ENCODE results near the gene U2SURP. TPM values are rescaled to one million over a fixed set of nuclear protein-coding genes. Genes with fewer than 3 reads are reported as not detected.

U2SURP gene
- 39.4 and 43.0 TPM in 2 replicates for total RNA-seq

DNA sequence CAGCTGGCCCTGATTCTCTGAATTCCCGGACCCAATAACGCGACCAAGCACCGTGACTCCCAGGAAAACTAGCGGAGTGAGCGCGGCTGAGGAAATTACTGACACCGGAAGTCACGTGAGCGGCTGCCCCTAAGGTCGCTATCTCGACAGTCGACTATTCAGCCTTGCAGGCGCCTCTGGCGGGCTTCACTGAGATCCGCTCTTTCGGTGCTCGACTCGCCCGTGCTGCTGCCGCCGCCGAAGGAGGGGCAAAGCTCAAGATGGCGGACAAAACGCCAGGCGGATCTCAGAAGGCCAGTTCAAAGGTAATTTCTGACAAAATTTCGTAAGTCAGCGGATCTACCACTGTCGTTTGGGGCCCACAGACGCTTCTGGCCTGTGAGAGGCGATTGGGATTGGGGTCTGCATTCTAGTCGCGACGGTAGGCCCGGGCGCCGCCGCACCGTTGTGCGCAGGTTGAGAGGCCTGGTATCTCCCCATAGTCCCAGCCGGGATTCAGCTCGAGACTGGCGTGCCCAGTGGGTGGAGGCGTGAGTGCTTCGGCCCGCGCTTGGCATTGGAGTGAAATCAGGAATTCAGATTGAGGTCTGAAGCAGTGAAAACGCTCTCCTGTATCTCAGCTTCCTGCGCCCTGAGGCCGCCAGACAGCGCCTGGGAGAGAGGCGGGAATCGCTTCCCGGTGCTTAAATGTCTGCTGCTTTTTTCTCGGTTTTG lies at the start of gene U2SURP:
Gene U2SURP (plus strand): TSS at position 202 of the 714 bp plus-strand sequence. CDS start 59 bp downstream, at position 261.

DNA sequence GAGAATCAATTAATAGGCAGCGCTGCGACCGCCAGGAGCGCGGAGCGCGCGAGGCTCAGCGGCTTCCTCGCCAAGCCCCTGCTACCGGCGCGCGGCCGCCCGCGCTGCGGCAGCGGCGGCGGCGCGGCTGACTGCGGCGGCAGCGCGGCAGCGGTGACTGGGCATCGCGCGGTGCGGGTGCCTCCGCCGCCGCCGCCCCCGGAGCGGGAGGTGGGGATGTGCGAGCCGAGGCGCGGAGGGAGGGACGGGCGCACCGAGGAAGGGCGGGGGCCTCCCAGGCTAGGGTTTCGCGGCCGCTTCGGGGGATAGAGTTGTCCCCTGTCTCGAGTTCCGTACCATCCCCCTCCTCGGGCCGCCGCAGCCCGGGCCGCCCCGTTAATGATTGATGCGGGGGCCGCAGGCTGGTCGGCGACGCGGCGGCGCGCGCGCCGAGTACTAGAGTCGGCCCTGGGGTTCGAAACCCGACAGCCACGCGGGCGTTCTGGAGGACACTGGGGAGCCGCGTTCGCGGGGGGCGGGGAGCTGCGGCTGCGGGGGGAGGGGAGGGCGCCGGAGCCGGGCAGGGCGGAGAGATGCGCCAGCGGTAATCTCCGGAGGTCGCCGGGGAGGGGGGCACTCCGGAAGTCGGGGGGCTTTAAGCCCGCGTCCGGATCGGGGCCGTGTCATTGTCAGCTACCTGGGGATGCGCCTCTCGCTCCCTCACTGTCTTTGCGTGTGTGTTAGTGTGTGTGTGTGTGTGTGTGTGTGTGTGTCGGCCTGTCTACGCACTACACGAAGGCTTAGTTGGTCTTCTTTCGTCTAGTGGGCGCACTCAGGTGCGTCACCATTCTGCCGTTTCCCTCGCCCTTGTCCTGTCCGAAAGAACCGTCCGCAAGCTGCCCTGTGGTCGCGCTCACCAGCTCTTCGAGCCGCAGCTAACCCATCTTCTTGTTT lies 37.6 kb upstream of the U2SURP start, which contains the start of gene PAQR9:
Gene PAQR9 (minus strand): TSS at position 159 of the 933 bp plus-strand sequence. CDS start 338 bp downstream, outside the sequence.

Other genes with a start within 250 kb of the U2SURP start
- gene PCOLCE2, start 112.5 kb upstream of the U2SURP start, total RNA-seq = not detected in 2 replicates
- gene PAQR9, start 37.9 kb upstream of the U2SURP start, total RNA-seq = not detected in 2 replicates
- 12.3 and 12.4 TPM in 2 replicates for gene CHST2, start 118.2 kb downstream of the U2SURP start, total RNA-seq

Data from mammary microvascular endothelial cell (primary cell).